ENCODE data around the gene XRRA1.

The XRRA1 gene

DNA sequence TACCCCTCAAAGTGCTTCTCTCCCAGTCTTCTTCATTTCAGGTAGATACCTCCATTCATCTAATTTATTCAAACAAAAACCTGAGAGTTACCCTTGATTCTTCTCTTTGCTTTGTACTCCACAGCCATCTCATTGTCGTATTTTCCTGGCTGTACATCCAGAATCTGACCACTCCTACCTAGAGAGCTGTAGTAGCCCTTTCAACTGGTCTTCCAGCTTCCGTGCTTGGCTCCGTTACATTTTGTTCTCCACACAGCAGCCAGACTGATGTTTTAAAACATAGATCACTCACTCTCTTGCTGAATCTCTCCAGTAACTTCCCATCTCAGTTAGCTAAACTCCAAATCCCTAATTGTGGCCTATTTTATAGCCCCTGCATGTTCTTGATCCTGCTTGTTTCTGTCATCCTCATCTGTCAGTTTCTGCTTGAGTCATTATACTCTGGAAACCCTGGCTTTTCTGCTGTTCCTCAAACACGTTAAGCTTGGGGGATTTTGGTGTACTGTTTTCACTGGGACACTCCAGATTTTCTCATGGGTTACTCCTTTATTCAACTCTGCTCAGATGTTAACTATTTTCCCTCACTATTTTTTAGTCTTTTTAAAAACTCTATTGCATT lies 7.6 kb upstream of the XRRA1 start:
- ATAC-seq, result no peak
- TF ChIP-seq ZNF565 (CRISPR knock-in tag; conservative IDR thresholded peaks at IDR 0.05; ENCODE audit: low read depth) (no peak), TOX (CRISPR knock-in tag; IDR thresholded peaks at IDR 0.05; ENCODE audit: borderline replicate concordance) (no peak), BACH2 (CRISPR knock-in tag; IDR thresholded peaks at IDR 0.05; ENCODE audit: borderline replicate concordance) (no peak), RARB (CRISPR knock-in tag; IDR thresholded peaks at IDR 0.05) (no peak), ISL1 (CRISPR knock-in tag; IDR thresholded peaks at IDR 0.05) (no peak), ZC3H10 (CRISPR knock-in tag; IDR thresholded peaks at IDR 0.05) (no peak), ZFP30 (CRISPR knock-in tag; IDR thresholded peaks at IDR 0.05) (no peak), TCF4 (CRISPR knock-in tag; IDR thresholded peaks at IDR 0.05; ENCODE audit: borderline replicate concordance) (no peak), ARNTL (CRISPR knock-in tag; IDR thresholded peaks at IDR 0.05; ENCODE audit: borderline replicate concordance, low read depth) (no peak), OSR1 (CRISPR knock-in tag; IDR thresholded peaks at IDR 0.05) (no peak), ZNF70 (CRISPR knock-in tag; IDR thresholded peaks at IDR 0.05) (no peak), SNAI2 (CRISPR knock-in tag; IDR thresholded peaks at IDR 0.05) (no peak), CSDC2 (CRISPR knock-in tag; IDR thresholded peaks at IDR 0.05) (no peak)
- TF ChIP-seq, protein P1, sequence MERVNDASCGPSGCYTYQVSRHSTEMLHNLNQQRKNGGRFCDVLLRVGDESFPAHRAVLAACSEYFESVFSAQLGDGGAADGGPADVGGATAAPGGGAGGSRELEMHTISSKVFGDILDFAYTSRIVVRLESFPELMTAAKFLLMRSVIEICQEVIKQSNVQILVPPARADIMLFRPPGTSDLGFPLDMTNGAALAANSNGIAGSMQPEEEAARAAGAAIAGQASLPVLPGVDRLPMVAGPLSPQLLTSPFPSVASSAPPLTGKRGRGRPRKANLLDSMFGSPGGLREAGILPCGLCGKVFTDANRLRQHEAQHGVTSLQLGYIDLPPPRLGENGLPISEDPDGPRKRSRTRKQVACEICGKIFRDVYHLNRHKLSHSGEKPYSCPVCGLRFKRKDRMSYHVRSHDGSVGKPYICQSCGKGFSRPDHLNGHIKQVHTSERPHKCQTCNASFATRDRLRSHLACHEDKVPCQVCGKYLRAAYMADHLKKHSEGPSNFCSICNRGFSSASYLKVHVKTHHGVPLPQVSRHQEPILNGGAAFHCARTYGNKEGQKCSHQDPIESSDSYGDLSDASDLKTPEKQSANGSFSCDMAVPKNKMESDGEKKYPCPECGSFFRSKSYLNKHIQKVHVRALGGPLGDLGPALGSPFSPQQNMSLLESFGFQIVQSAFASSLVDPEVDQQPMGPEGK (CRISPR knock-in tag; IDR thresholded peaks at IDR 0.05; ENCODE audit: borderline replicate concordance), result no peak
- TF ChIP-seq, protein P2, sequence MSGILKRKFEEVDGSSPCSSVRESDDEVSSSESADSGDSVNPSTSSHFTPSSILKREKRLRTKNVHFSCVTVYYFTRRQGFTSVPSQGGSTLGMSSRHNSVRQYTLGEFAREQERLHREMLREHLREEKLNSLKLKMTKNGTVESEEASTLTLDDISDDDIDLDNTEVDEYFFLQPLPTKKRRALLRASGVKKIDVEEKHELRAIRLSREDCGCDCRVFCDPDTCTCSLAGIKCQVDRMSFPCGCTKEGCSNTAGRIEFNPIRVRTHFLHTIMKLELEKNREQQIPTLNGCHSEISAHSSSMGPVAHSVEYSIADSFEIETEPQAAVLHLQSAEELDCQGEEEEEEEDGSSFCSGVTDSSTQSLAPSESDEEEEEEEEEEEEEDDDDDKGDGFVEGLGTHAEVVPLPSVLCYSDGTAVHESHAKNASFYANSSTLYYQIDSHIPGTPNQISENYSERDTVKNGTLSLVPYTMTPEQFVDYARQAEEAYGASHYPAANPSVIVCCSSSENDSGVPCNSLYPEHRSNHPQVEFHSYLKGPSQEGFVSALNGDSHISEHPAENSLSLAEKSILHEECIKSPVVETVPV (CRISPR knock-in tag; IDR thresholded peaks at IDR 0.05), result no peak
- TF ChIP-seq, protein P3, sequence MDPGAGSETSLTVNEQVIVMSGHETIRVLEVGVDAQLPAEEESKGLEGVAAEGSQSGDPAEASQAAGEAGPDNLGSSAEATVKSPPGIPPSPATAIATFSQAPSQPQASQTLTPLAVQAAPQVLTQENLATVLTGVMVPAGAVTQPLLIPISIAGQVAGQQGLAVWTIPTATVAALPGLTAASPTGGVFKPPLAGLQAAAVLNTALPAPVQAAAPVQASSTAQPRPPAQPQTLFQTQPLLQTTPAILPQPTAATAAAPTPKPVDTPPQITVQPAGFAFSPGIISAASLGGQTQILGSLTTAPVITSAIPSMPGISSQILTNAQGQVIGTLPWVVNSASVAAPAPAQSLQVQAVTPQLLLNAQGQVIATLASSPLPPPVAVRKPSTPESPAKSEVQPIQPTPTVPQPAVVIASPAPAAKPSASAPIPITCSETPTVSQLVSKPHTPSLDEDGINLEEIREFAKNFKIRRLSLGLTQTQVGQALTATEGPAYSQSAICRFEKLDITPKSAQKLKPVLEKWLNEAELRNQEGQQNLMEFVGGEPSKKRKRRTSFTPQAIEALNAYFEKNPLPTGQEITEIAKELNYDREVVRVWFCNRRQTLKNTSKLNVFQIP (CRISPR knock-in tag; IDR thresholded peaks at IDR 0.05; ENCODE audit: borderline replicate concordance, low read depth), result no peak
- TF ChIP-seq, protein P4, sequence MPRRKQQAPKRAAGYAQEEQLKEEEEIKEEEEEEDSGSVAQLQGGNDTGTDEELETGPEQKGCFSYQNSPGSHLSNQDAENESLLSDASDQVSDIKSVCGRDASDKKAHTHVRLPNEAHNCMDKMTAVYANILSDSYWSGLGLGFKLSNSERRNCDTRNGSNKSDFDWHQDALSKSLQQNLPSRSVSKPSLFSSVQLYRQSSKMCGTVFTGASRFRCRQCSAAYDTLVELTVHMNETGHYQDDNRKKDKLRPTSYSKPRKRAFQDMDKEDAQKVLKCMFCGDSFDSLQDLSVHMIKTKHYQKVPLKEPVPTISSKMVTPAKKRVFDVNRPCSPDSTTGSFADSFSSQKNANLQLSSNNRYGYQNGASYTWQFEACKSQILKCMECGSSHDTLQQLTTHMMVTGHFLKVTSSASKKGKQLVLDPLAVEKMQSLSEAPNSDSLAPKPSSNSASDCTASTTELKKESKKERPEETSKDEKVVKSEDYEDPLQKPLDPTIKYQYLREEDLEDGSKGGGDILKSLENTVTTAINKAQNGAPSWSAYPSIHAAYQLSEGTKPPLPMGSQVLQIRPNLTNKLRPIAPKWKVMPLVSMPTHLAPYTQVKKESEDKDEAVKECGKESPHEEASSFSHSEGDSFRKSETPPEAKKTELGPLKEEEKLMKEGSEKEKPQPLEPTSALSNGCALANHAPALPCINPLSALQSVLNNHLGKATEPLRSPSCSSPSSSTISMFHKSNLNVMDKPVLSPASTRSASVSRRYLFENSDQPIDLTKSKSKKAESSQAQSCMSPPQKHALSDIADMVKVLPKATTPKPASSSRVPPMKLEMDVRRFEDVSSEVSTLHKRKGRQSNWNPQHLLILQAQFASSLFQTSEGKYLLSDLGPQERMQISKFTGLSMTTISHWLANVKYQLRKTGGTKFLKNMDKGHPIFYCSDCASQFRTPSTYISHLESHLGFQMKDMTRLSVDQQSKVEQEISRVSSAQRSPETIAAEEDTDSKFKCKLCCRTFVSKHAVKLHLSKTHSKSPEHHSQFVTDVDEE (CRISPR knock-in tag; IDR thresholded peaks at IDR 0.05), result no peak

DNA sequence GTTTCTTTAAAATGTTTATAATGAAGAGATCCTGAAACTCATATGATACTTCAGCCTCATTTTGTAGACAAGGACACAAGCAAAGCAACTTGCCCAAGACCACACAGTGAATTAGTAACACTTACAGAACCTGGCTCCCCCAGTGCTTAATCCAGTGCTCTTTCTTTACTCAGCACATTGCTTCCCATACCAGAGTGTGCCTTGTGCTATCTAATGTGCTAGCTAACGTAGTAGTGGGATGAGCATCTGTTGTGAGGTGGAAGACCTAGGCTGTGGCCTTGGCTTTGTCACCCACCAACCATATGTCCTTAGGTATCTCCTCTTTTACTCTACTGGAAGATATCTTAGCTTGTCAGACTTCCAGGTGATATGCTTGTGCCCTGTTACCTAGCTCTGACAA lies 5.3 kb upstream of the XRRA1 start:
- ATAC-seq, result no peak
- TF ChIP-seq, protein P5, sequence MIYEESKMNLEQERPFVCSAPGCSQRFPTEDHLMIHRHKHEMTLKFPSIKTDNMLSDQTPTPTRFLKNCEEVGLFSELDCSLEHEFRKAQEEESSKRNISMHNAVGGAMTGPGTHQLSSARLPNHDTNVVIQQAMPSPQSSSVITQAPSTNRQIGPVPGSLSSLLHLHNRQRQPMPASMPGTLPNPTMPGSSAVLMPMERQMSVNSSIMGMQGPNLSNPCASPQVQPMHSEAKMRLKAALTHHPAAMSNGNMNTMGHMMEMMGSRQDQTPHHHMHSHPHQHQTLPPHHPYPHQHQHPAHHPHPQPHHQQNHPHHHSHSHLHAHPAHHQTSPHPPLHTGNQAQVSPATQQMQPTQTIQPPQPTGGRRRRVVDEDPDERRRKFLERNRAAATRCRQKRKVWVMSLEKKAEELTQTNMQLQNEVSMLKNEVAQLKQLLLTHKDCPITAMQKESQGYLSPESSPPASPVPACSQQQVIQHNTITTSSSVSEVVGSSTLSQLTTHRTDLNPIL (CRISPR knock-in tag; IDR thresholded peaks at IDR 0.05; ENCODE audit: low read depth), result no peak
- TF ChIP-seq CSDC2 (CRISPR knock-in tag; IDR thresholded peaks at IDR 0.05), result no peak
- no peak for TF ChIP-seq ARNTL (CRISPR knock-in tag; IDR thresholded peaks at IDR 0.05; ENCODE audit: borderline replicate concordance, low read depth)
- TF ChIP-seq ISL1 (CRISPR knock-in tag; IDR thresholded peaks at IDR 0.05), result no peak
- TF ChIP-seq TOX (CRISPR knock-in tag; IDR thresholded peaks at IDR 0.05; ENCODE audit: borderline replicate concordance), result no peak
- no peak for TF ChIP-seq ZC3H10 (CRISPR knock-in tag; IDR thresholded peaks at IDR 0.05)
- no peak for TF ChIP-seq ESRRG (CRISPR knock-in tag; IDR thresholded peaks at IDR 0.05)
- no peak for TF ChIP-seq ZFP30 (CRISPR knock-in tag; IDR thresholded peaks at IDR 0.05)
- TF ChIP-seq, protein P4 (CRISPR knock-in tag; IDR thresholded peaks at IDR 0.05), result no peak
- TF ChIP-seq PPARA (CRISPR knock-in tag; IDR thresholded peaks at IDR 0.05; ENCODE audit: borderline replicate concordance), result no peak
- TF ChIP-seq, protein P1 (CRISPR knock-in tag; IDR thresholded peaks at IDR 0.05; ENCODE audit: borderline replicate concordance), result no peak
- no peak for TF ChIP-seq ZNF8 (CRISPR knock-in tag; IDR thresholded peaks at IDR 0.05)
- TF ChIP-seq TCF4 (CRISPR knock-in tag; IDR thresholded peaks at IDR 0.05; ENCODE audit: borderline replicate concordance), result no peak
- no peak for TF ChIP-seq RARB (CRISPR knock-in tag; IDR thresholded peaks at IDR 0.05)
- TF ChIP-seq SNAI2 (CRISPR knock-in tag; IDR thresholded peaks at IDR 0.05), result no peak
- TF ChIP-seq, protein P3 (CRISPR knock-in tag; IDR thresholded peaks at IDR 0.05; ENCODE audit: borderline replicate concordance, low read depth), result no peak
- TF ChIP-seq OSR1 (CRISPR knock-in tag; IDR thresholded peaks at IDR 0.05), result no peak

Data from SK-N-SH treated with all-trans-retinoic acid at 6 μM for 48 hours (cell line).